NCI-H2227 treated with DMSO at 0.1 percent for 48 hours (cell line): Measurements from ENCODE around the gene LDHAL6B.

Source experiments
- DNase-seq: peaks from one replicate; lab custom pipeline; 2025; lab: John Stamatoyannopoulos, UW

The LDHAL6B gene

GRCh38 chr15:59177317-59177660 lies 29.4 kb upstream of the LDHAL6B start:
- no peak for DNase-seq

DNA sequence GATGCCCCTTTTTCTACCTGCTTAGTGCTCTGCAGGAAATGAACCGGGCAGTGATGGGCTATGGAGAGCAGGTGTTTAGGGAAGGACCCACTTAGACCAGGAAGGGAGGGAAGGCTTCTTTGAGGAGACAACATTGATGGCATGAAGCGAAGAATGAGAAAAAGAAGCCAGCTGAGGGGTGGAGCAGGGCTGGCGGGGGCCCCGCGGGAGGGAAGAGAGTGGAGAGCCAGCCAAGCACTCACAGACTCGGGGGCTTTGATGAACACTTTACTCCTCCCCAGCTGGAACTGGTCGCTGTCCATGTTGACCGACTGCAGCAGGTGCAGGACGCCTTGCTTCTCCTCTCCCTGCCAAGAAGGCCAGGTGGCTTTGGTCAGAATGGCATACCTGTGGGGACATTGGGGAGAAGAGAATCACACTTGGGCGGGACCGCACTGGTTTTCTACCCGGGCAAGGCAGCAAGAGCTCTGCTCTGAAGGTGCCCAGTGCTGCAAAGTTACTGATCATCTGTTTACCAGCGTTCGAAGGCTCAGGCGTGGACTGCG lies 28.4 kb upstream of the LDHAL6B start:
- DNase-seq = no peak

- no peak for DNase-seq
These were observed 26.9 kb upstream of the LDHAL6B start for GRCh38 chr15:59179717-59180116.

DNA sequence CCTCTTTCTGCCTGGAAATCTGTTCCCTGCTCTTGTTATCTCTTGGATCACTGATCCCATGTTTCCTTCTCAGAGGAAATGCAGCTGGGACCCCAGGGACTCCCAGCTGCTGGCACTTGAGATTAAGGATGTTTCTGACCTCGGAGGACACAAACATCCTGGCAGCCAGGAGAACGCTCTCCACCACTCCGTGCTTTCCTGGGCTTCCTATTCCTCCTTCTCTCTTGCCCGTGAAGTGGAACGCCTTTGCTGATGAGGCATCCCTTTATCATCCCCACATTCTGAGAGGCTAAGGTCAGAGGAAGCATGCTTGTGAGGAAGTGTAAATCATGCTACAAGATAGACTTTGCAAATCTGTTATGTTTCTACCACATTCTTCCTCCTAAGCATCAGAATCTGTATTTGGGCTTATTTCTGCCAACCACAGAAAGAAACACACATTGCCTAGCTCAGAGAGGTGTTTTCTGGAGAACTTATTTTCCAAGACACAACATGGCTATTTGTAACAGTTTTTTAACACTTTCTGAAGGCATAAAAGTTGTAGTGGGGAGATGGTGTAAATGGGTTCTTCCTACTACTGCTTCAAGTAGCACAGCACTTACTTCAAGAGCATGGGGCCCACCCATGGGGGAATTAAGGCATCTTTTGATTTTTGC lies 25.6 kb upstream of the LDHAL6B start:
- no peak for DNase-seq

DNA sequence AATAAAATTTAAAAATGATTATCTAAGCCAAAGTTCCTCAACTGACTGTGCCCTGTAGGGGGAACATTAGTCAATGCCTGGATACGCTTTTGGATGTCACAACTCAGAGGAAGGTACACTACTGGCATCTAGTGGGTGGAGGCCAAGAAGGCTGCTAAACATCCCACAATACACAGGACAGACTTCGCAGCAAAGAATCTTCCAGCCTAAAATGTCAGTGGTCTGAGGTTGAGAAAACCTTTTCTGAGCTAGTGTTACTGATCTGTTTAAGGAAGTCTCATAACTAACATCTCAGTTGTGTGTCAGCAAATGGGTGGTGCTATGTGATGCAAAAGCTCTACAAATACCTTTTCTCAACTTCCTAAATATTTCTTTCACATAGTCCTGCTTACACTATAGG lies 20.9 kb upstream of the LDHAL6B start:
- DNase-seq = no peak

DNA sequence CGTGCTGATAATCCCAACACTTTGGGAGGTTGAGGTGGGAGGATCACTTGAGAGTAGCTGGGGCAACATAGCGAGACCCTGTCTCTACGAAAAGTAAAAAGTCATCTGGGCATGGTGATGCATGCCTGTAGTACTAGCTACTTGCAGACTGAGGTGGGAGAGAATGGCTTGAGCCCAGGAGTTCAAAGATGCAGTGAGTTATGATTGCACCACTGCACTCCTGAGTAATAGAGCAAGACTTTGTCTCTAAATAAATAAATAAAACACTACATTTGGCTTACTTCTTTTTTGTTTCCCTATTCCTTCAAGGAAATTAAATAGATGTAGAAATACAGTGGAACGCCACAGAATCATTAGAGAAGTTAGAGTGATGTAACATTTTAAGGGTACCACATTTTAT lies 20.1 kb upstream of the LDHAL6B start:
- no peak for DNase-seq

GRCh38 chr15:59189241-59189640 lies 17.4 kb upstream of the LDHAL6B start:
- DNase-seq = no peak

DNA sequence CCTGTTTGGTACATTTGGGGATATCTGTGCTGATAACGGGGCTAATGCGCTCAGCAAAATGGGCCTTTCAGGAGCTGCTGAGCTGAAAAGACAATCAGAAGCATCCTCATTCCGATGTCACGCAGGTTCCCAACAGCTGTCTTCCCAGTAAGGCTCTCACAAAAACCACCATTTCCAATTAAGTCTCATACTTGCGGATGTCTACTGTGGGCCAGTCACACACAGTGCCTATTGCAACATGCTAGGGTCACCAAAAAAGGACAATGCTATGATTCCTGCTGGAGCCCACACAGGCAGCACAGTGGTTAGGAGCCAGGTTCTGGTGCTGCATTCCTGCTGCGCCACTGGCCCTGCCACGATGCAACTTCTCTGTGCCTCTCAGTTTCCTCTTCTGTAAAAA lies 16.4 kb upstream of the LDHAL6B start:
- DNase-seq = no peak

DNA sequence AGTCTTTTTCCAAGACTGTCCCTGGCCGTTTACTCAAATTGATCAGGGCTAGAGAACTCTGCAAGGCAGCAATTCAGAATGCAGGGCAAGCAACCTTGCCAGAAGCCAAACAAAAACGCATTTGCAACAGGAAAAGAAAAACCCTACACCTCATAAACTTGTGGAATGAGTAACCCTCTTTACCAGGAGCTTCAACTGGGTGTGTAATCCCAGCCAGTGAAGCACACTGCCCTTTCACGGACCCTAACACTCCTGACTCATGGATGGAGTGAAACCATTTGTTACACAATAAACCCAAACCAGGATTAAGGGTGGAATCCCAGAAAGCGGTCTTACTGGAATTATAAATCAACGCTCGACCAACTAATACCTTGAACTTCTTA lies 14.8 kb upstream of the LDHAL6B start:
- DNase-seq = no peak

- DNase-seq = no peak
These were observed 11.9 kb upstream of the LDHAL6B start for GRCh38 chr15:59194639-59195325.

- no peak for DNase-seq
These were observed 10.2 kb upstream of the LDHAL6B start for GRCh38 chr15:59196416-59196815.

DNA sequence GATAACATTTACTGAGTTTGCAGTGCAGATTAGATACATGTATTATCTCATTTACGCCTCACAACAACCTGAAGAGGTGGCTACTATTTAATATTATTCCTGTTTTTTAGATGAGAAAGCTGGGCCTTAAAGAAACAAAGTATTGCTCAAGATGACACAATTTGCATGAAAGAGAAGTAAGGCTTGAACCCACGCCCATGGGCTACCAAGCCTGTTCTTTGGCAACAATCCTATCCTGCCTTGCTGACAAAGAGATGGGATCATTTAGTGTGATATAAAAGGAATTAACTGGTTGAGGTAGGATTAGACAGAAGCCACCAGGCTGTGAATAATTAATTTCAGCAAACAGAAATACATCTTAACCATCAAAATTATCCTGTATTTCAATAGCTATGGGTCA lies 9.2 kb upstream of the LDHAL6B start:
- no peak for DNase-seq

- DNase-seq = no peak
These were observed 6.8 kb upstream of the LDHAL6B start for GRCh38 chr15:59199626-59200465.

DNA sequence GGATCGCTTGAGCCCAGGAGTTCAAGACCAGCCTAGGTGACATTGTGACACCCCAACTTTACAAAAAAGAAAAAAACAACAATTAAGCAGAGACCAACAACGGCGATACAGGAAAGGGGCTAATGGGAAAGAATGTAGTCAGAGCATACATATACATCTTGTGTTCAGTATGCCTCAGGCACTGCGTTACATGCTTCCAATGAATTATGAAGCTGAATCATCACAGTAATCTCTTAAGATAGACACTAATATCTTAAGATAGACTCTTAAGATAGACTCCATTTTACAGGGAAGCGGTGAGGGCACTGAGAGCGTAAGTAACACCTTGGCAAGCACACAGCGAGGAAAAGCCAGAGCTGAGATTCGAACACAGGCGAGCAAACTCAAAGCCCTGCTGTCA lies 6.1 kb upstream of the LDHAL6B start:
- no peak for DNase-seq

- no peak for DNase-seq
These were observed 3.6 kb upstream of the LDHAL6B start for GRCh38 chr15:59203008-59203407.

- no peak for DNase-seq
These were observed 3.0 kb upstream of the LDHAL6B start for GRCh38 chr15:59203657-59204056.

DNA sequence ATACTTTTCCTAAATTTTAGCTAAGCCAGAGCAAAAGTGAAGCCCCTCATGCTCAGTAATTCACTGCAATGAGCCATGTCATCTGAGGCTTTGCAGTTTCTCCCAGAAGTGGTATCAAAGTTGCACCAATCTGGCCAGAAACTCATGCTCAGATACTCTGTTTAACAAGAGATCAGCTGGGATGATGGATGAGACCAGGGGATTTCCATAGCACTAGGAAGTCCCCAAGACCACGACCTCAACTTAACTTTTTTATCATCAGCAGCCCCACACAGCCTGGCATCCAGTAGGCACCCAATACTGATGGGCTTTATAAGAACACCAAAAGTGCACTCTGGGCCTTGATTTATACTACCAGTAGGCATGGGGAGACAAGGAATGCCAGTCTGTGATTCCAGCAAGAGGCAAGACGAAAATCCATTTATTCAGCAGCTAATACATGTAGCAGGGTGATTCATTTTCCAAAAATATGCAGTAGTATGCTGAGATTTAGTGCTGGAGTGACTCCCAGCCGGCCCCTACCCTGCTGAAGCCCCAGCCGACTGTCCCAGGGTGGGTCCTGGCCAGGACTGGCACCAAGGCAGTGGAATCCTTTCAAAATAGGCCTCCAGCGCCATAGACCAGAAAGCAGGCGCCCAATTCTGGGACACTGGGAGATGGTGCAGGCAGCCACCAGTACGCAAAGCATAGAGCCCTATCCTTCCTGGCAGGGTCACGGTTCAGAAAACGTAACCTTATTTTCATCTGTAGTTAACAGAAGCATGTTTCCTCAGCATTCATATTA lies 612 bp upstream of the LDHAL6B start:
- DNase-seq = no peak

- DNase-seq = no peak
These were observed 2.1 kb downstream of the LDHAL6B start for GRCh38 chr15:59208613-59209249.

DNA sequence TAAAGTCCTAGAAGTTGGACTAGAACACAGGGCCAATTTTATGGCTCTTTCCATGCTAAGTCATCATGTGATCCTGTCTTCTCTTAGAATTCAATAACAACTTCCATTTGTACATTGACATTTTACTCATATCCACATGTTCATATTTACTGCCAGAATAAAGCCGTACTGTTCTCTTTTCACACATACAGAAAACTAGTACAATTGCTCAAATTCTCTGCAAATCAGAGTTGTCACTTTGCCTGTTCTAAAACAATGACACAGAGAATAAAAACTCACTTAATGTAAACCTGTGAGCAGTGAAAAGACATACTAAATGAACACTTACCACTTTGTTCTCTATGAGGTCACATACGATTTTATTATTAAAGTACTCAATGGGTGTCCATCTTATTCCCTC lies 3.5 kb downstream of the LDHAL6B start:
- no peak for DNase-seq

- no peak for DNase-seq
These were observed 10.3 kb downstream of the LDHAL6B start for GRCh38 chr15:59216911-59217310.

GRCh38 chr15:59217876-59218498 lies 11.3 kb downstream of the LDHAL6B start:
- no peak for DNase-seq
